Bronchial epithelial cell (primary cell): ENCODE results near the gene NRF1. TPM values are rescaled to one million over a fixed set of nuclear protein-coding genes. Genes with fewer than 3 reads are reported as not detected.
A peak's percentile ranks its signal among the peaks of the same experiment; 100 is the strongest.
"Not testable (repeated sequence)": the region's sequence is repeated elsewhere in the genome, so short reads cannot be mapped to it uniquely, and the experiment has no call there.

Experiments used
- DNase-seq: peaks from one replicate; pipeline ENCODE4 v3.0.0-alpha.2; 2010; ENCODE audit warnings: low read depth
- FAIRE-seq: peaks from 2 replicates; lab custom pipeline; 2011; peaks lifted over from hg19 to GRCh38; lab: Jason Lieb, UNC
- H3K27me3 ChIP-seq: 2 replicates; pipeline ENCODE4 v1.5.1; 2011; ENCODE audit warnings: low read length; ENCODE audit not compliant: control insufficient read depth, insufficient read depth
- H3K36me3 ChIP-seq: 2 replicates; pipeline ENCODE4 v1.5.1; 2011; ENCODE audit warnings: low read length; ENCODE audit not compliant: control insufficient read depth, insufficient read depth
- H3K4me3 ChIP-seq: 2 replicates; pipeline ENCODE4 v1.5.1; 2011; ENCODE audit warnings: mild to moderate bottlenecking, low read depth, low read length, control low read depth
- total RNA-seq: library from RNA; depleted of rRNA; stranded (reverse); fragments of >200 nt; gene quantifications from 2 replicates; pipeline ENCODE4 v1.2.1, GENCODE V29; 2014
- TF ChIP-seq, protein P1 (sequence below): IDR thresholded peaks from 2 replicates; pipeline ENCODE4 v1.5.1; 2011; ENCODE audit warnings: mild to moderate bottlenecking, moderate library complexity, low read length, control low read depth, inconsistent platforms; ENCODE audit not compliant: insufficient read depth, severe bottlenecking

Gene NRF1
- total RNA-seq, 1 donor from 2014 or later = 12.1 TPM

DNA sequence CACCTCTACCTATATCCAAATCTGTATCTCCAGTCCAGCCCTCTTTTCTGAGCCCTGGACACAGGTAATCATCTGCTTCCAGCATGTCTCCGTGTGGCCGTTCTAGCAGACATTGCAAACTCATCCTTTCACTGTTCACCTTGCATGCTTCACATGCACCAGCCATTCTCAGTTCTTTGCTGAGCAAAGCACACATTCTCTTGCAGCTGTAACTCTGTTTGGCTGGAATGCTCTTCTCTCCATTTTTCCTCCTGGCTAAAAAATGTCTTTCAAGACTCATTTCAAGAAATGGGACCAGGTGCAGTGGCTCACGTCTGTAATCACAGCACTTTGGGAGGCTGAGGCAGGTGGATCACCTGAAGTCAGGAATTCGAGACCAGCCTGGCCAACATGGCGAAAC lies 40.3 kb upstream of the NRF1 start:
- Histone ChIP-seq H3K4me3 (no peak overlapping the region), H3K27me3 (no peaks in the 10 kb centered on the region), H3K36me3 (no peaks in the 10 kb centered on the region)
- DNase-seq = no peak
- FAIRE-seq = no peak
- TF ChIP-seq, protein P1, sequence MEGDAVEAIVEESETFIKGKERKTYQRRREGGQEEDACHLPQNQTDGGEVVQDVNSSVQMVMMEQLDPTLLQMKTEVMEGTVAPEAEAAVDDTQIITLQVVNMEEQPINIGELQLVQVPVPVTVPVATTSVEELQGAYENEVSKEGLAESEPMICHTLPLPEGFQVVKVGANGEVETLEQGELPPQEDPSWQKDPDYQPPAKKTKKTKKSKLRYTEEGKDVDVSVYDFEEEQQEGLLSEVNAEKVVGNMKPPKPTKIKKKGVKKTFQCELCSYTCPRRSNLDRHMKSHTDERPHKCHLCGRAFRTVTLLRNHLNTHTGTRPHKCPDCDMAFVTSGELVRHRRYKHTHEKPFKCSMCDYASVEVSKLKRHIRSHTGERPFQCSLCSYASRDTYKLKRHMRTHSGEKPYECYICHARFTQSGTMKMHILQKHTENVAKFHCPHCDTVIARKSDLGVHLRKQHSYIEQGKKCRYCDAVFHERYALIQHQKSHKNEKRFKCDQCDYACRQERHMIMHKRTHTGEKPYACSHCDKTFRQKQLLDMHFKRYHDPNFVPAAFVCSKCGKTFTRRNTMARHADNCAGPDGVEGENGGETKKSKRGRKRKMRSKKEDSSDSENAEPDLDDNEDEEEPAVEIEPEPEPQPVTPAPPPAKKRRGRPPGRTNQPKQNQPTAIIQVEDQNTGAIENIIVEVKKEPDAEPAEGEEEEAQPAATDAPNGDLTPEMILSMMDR = no peak

DNA sequence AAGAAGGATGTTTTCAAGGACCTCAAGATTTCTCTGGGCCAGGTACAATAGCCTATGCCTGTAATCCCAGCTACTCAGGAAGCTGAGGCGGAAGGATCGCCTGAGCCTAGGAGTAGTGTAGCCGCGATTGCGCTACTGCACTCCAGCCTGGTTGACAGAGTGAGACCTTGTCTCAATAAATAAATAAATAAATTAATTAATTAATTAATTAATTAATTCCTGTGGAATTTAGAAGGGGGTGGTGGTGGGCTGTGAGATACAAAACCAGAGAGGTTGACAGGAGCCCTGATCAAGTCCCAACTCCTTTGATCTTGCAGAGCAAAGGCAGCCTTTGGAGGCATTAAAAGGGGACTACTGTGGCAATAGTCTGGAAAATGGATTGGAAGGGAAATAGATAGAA lies 39.3 kb upstream of the NRF1 start:
- no peaks in the 10 kb centered on the region for H3K36me3 ChIP-seq
- FAIRE-seq (no peak), DNase-seq (no peak)
- TF ChIP-seq, protein P1 = no peak
- H3K27me3 ChIP-seq = no peaks in the 10 kb centered on the region
- no peak overlapping the region for H3K4me3 ChIP-seq

DNA sequence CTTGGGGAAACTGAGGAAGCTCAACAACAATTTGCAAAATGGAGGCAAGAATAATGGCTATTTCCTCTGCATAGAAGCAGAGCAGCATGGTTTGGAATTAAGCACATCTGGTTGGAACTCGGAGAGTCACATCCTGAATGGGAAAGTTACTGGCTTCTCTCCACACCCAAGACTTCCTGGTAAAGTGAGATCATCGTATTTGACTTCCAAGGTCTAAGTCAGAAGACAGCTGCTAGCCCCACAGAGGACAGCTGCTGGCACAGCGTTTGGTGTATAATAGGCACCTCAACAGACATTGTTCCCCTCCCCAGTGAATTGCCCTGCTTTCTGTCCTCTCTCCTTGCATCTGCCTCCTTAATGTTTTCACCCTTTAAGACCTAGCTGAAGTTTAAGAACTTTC lies 37.0 kb upstream of the NRF1 start:
- no peak overlapping the region for H3K4me3 ChIP-seq
- FAIRE-seq (no peak), DNase-seq (peak; percentile 65)
- TF ChIP-seq, protein P1 = no peak
- no peaks in the 10 kb centered on the region for H3K27me3 ChIP-seq
- H3K36me3 ChIP-seq = no peaks in the 10 kb centered on the region

DNA sequence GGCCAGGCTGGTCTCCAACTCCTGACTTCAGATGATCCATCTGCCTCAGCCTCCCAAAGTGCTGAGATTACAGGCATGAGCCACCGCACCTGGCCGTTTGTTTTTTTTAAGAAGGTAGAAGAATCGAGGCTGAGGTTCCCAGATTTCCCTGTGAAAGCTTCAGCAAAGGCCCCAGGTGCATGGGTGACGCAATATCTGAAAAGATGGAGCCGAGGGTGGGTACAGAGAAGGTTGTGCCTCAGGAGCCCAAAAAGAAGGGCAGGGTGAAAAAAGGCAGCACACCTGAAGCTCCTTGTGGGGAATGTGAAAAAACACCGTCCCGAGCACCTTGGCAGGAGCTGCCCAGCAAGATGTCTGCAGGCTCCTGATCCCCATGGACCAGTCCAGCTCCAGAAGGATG lies 35.8 kb upstream of the NRF1 start:
- Histone ChIP-seq H3K4me3 (no peak overlapping the region), H3K27me3 (no peaks in the 10 kb centered on the region), H3K36me3 (no peaks in the 10 kb centered on the region)
- TF ChIP-seq, protein P1 = no peak
- DNase-seq (no peak), FAIRE-seq (no peak)

DNA sequence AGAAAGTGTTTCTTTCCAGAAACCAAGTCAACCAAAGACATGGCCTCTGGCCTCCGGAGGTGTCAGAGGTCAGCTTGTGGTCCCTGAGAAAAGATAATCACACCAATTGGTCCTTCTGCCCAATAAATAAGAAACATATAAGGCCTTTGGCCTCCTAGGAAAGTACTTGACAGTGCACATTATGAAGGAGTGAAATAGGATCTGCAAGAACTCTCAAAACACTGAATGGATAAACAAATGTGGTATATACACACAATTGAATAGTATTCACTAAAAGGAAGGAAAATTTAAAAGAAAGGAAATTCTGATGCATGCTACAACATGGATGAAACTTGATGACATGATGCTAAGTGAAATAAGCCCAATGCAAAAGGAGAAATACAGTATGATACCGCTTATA lies 35.4 kb upstream of the NRF1 start:
- no peak for FAIRE-seq
- TF ChIP-seq, protein P1 = no peak
- DNase-seq = no peak
- no peaks in the 10 kb centered on the region for H3K36me3 ChIP-seq
- no peak overlapping the region for H3K4me3 ChIP-seq
- H3K27me3 ChIP-seq = no peaks in the 10 kb centered on the region

DNA sequence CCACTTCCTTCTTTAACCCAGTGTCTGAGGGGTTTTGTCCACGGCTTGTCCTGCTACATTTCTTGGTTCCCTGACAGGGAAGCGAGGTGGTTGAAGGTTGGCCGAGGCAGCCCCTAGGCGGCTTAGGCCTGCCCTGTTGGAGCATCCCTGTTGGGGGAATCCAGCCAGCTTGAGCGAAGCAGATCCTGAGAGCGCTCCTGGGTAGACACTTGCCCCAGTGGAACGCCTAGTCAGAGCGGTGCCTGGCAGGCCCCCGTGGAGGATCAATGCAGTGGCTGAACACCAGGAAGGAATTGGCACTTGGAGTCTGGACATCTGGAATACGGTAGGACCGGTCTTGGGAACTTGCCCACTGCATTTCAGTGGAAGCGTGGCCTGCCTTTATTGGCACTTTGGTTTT lies 32.7 kb upstream of the NRF1 start:
- no peaks in the 10 kb centered on the region for H3K36me3 ChIP-seq
- H3K27me3 ChIP-seq = no peaks in the 10 kb centered on the region
- TF ChIP-seq, protein P1 = no peak
- DNase-seq (no peak), FAIRE-seq (no peak)
- H3K4me3 ChIP-seq = no peak overlapping the region

DNA sequence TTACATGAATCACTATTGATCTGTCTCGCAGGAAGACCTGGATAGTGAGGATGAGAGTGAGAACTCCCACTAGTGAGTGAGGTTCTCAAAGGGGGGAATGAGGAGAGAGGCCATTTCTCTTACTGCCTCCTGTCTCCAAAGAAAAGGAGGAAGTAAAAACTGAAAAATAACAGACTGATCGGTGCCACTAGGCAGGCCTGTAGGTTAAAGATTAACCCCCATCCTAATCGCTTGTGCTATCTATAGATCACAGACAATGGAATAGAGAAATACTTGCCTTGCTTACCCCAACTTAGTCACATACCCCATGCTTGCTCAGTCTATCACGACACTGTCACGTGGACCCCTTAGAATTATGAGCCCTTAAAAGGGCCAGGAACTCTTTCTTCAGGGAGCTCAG lies 25.3 kb upstream of the NRF1 start:
- not testable (repeated sequence) for H3K36me3 ChIP-seq, FAIRE-seq, H3K4me3 ChIP-seq, DNase-seq, H3K27me3 ChIP-seq
